Activated naive CD4-positive, alpha-beta T cell treated with anti-CD3 and anti-CD28 coated beads for 36 hours (primary cell): ENCODE measurements around the gene NOC2L. TPM values are rescaled to one million over a fixed set of nuclear protein-coding genes. Genes with fewer than 3 reads are reported as not detected.

Experiments used
- CTCF ChIA-PET: fragments of 350-600 bp; sonication (Branson Sonifier 250); formaldehyde crosslinking; loops from one replicate; lab custom pipeline; 2021; ENCODE audit warnings: antibody characterized with exemption; lab: Charles Lee
- DNase-seq: peaks from one replicate; pipeline ENCODE4 v3.0.0-alpha.2; 2020
- H3K27ac Mint-ChIP-seq: one replicate; pipeline ENCODE4 v1.8.0; 2021; ENCODE audit warnings: mild to moderate bottlenecking, mixed read lengths
- H3K27me3 Mint-ChIP-seq: one replicate; pipeline ENCODE4 v1.8.0; 2021; ENCODE audit warnings: low read depth, mixed read lengths
- H3K36me3 Mint-ChIP-seq: one replicate; pipeline ENCODE4 v1.8.0; 2021; ENCODE audit warnings: low read depth, mixed read lengths
- H3K4me1 Mint-ChIP-seq: one replicate; pipeline ENCODE4 v1.8.0; 2021; ENCODE audit warnings: low read depth, mixed read lengths
- H3K4me3 Mint-ChIP-seq: one replicate; pipeline ENCODE4 v1.8.0; 2021; ENCODE audit warnings: mild to moderate bottlenecking, moderate library complexity, mixed read lengths
- H3K9me3 Mint-ChIP-seq: one replicate; pipeline ENCODE4 v1.8.0; 2021; ENCODE audit warnings: mixed read lengths
- intact Hi-C: fragments of 100-400 bp; cut with micrococcal nuclease; formaldehyde crosslinking; loops from one replicate; pipeline ENCODE4 v1.15.1; 2023
- total RNA-seq, 2 experiments: library from RNA; stranded (reverse); gene quantifications; one replicate each; pipeline ENCODE4 v1.2.3, GENCODE V29; 2021

NOC2L gene
- total RNA-seq, 2 experiments from 2014 or later, result 113 to 119 TPM

DNA sequence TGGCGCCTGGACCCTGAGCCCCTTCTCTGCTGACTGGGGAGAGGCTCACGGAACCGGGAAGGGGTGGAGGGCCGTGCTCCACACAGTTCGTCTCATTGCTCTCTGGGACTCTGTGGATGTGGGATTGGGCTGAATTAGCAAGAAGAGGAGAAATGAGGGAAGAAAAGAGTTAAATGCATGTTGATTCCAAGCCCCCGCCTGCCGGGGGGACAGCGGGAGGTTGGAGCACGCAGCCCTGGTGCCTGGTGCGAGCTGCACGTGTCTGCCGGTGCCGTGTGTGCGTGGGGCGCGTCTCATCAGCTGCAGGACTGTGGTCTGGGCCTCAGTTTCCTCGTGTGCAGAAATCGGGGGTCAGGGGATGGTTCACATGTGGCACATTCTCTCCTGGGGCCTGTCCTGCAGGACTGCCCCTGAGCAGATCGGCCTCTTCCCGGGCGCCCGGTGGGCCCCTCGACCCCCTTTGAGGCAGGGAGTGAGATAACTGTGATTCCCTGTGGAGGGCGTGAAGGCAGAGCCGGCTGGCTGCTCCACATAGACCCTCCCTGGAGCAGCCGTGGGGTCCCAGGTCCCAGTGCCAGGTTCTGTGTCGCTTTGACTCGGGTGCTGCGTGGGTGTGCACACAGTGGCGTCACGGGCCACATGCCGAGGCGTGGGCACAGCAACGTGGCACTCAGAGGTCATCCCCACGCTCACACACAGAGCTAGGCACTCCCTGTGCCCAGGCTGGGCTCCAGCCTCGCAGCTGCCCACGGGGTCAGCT, 23.9 kb downstream of the NOC2L start:
- no peaks in the 10 kb centered on the region for H3K9me3 Mint-ChIP-seq
- intact Hi-C loops, result no loop called here
- no peaks in the 10 kb centered on the region for H3K36me3 Mint-ChIP-seq
- no peak overlapping the region for H3K4me3 Mint-ChIP-seq
- no peak overlapping the region for H3K27ac Mint-ChIP-seq
- peaks cover 25% of the 10 kb centered on the region for H3K27me3 Mint-ChIP-seq
- DNase-seq, result no peak
- H3K4me1 Mint-ChIP-seq, result peaks cover 6% of the 10 kb centered on the region
- CTCF ChIA-PET, result no interaction called here

DNA sequence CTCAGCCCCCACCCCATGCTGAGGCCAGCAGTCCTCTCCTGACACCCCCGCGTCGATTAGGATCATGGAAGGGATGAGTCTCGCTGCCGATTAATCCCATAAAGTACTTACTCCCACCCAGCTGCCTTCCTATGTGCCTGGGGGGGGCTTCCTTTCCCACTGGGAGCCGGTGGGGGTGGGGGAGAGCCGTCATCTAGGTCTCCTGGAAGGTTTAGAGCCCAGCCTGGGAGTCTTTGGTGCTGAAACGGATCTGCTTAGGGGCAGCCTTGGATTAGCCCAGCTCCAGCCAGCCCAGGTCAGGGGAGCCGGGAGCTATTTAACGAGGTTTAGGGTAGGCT, 25.5 kb downstream of the NOC2L start:
- H3K27ac Mint-ChIP-seq, result no peak overlapping the region
- CTCF ChIA-PET, result no interaction called here
- H3K4me1 Mint-ChIP-seq, result peaks cover 6% of the 10 kb centered on the region
- no peak overlapping the region for H3K4me3 Mint-ChIP-seq
- no peak for DNase-seq
- H3K36me3 Mint-ChIP-seq, result no peaks in the 10 kb centered on the region
- intact Hi-C loops, result no loop called here
- peaks cover 22% of the 10 kb centered on the region for H3K27me3 Mint-ChIP-seq
- no peaks in the 10 kb centered on the region for H3K9me3 Mint-ChIP-seq

DNA sequence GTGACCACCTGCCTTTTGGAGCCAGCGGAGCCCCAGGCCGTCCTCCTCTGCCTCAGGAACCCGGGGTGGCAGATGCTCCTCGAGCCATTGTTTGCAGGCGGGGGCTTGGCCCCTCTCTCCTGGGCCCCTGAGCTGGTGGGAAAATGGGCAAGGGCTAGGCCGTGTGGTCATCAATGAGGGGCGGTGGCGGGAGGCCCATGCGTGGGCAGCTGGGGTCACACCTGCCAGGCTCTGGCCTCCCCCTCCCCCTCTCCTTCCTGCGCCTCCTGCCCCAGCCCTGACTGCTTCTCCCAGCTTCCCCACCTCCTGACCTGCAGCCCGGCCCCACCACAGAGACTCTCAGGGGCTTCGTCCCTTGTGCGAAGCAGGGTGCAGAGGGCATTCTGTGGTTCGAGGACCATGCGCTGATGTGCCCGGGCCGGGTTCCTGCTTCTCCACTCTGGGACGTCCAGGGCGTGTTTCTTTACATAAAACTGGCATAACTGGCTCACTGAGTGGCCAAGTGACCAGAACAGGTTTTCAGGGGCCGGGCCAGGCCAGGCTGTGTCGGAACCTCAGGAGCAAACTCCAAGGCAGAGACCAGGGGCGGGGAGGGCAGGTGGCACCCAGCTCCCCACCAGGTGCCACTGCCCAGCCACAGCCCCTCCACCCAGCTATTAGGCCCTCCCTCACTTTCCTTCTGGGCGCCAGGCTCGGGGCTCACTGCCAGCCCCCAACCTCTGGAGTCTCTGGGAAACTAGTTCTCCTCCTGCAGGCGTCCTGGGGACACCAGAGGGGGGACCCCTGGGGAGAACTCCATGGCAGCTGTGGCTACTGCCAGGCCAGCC, 26.1 kb downstream of the NOC2L start:
- no peaks in the 10 kb centered on the region for H3K9me3 Mint-ChIP-seq
- peaks cover 19% of the 10 kb centered on the region for H3K27me3 Mint-ChIP-seq

DNA sequence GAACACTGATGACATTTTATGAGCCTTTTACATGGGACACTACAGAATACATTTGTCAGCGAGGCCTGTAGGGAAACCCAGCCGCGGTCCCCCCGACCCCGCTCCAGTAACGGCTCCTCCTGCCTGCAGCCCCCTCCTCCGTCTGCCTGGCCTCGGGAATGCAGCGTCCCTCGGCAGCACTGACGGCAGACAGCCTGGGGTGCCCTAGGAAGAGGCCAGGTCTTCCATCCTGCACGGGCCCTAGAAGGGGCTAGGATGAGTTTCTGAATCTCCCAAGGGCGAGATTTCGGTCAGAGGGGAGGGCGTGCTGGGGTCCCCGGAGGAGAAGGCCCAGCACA, 26.9 kb downstream of the NOC2L start:
- intact Hi-C loops, result no loop called here
- DNase-seq, result no peak
- no peaks in the 10 kb centered on the region for H3K9me3 Mint-ChIP-seq
- H3K36me3 Mint-ChIP-seq, result no peaks in the 10 kb centered on the region
- peaks cover 25% of the 10 kb centered on the region for H3K27me3 Mint-ChIP-seq
- H3K4me1 Mint-ChIP-seq, result peaks cover 6% of the 10 kb centered on the region
- H3K4me3 Mint-ChIP-seq, result no peak overlapping the region
- H3K27ac Mint-ChIP-seq, result no peak overlapping the region
- CTCF ChIA-PET, result no interaction called here

More for the DNA sequence above, 26.1 kb downstream of the NOC2L start:
- Mint-ChIP-seq H3K27ac (no peak overlapping the region), H3K4me3 (no peak overlapping the region), H3K36me3 (no peaks in the 10 kb centered on the region), H3K4me1 (peaks cover 6% of the 10 kb centered on the region)
- CTCF ChIA-PET, result no interaction called here
- intact Hi-C loops, result no loop called here
- no peak for DNase-seq

DNA sequence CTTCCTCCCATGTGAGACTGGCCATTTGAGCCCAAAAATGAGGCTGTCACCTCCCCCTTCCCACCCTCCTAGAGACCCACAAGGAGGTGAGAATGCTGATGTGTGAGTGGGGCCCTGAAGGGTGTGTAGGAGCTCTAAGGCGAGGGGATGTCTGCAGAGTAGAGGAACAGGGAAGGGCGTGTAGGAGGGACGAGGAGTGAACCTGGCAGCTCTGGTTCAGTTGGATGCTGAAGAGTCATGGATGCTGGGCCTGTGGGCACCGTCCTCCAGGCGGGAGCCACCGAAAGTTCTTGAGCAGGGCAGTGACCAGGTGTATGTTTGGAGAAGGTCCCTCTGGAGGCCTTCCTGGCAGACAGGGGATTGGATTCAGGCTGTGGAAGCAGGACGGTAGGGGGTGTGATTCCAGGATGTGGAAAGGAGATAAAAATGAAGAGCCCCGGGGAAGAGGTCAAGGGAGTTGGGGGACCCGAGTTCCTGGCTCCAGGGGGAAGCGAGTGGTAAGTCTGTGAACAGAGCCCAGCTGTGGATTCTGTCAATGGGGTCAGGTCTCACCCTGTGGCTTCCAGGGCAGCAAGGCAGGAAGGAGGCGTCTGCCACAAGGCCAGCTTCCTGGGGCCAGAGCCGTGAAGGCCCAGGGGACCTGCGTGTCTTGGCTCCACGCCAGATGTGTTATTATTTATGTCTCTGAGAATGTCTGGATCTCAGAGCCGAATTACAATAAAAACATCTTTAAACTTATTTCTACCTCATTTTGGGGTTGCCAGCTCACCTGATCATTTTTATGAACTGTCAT, 27.5 kb downstream of the NOC2L start:
- H3K27ac Mint-ChIP-seq, result no peak overlapping the region
- H3K27me3 Mint-ChIP-seq, result peaks cover 28% of the 10 kb centered on the region
- CTCF ChIA-PET, result no interaction called here
- no peaks in the 10 kb centered on the region for H3K36me3 Mint-ChIP-seq
- no peaks in the 10 kb centered on the region for H3K9me3 Mint-ChIP-seq
- no peak for DNase-seq
- H3K4me1 Mint-ChIP-seq, result peaks cover 6% of the 10 kb centered on the region
- intact Hi-C loops, result no loop called here
- H3K4me3 Mint-ChIP-seq, result no peak overlapping the region

DNA sequence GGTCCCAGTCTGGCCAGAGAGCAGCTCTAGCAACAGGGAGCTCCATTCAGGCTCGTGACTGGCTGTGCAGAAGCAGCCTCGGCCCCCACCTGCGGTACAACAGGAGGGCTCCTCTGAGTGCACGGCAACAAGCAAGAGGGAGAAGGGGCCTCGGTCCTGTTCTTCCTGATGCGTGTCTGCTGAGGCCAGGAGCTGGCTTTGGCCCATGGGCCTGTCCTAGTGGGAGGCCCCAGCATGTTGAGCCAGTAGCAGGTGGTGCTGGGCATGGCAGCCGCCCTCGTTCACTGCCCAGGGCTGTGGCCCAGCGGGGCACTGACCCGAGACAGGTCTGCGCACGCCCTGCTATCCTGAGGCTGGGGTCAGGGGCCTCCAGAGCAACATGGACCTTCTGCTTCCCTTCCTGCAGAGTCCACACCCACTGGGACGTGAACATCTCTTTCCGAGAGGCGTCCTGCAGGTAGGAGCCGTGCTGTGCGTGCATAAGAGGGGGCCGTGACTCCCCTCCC, 28.4 kb downstream of the NOC2L start:
- Mint-ChIP-seq H3K9me3 (no peaks in the 10 kb centered on the region), H3K27me3 (peaks cover 36% of the 10 kb centered on the region), H3K4me3 (no peak overlapping the region), H3K27ac (no peak overlapping the region), H3K36me3 (no peaks in the 10 kb centered on the region), H3K4me1 (peaks cover 9% of the 10 kb centered on the region)
- CTCF ChIA-PET, result no interaction called here
- no peak for DNase-seq
- intact Hi-C loops, result no loop called here

DNA sequence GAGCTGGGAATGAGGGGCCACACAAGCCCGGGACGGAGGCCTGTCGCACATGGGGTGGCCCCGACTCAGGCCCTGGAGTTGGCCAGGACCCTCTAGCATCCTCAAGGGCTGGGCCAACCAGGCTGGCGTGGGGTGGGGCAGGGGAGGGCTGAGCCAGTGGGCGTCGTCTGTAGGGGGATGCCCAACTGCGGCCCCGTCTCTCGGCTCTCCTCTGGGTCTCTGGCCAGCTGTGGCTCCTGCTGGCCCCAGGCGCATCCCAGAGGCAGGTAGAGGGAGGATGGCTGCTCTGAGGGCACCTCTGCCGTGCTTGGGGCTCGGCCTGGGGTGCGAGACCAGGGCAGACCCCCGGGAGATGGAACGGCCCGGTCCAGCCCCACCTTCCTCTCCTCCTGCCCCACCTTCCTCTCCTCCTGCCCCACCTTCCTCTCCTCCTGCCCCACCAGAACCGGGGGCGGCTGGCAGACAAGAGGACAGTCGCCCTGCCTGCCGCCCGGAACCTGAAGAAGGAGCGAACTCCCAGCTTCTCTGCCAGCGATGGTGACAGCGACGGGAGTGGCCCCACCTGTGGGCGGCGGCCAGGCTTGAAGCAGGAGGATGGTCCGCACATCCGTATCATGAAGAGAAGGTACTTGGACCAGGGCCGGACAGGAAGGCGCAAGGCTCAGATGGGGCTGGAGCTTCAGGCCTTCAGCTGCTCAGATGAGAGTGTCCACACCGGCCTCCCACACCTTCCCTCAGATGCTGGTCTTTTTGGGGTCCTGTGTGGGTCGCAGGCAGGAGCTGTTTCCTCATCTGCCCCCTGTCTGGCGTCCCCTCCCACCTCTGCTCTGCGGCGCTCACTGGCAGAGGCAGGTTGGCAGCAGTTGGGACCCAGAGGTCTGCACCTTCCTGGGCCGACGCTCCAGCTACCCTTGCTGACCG, 29.1 kb downstream of the NOC2L start:
- H3K36me3 Mint-ChIP-seq, result no peaks in the 10 kb centered on the region
- intact Hi-C loops, result no loop called here

DNA sequence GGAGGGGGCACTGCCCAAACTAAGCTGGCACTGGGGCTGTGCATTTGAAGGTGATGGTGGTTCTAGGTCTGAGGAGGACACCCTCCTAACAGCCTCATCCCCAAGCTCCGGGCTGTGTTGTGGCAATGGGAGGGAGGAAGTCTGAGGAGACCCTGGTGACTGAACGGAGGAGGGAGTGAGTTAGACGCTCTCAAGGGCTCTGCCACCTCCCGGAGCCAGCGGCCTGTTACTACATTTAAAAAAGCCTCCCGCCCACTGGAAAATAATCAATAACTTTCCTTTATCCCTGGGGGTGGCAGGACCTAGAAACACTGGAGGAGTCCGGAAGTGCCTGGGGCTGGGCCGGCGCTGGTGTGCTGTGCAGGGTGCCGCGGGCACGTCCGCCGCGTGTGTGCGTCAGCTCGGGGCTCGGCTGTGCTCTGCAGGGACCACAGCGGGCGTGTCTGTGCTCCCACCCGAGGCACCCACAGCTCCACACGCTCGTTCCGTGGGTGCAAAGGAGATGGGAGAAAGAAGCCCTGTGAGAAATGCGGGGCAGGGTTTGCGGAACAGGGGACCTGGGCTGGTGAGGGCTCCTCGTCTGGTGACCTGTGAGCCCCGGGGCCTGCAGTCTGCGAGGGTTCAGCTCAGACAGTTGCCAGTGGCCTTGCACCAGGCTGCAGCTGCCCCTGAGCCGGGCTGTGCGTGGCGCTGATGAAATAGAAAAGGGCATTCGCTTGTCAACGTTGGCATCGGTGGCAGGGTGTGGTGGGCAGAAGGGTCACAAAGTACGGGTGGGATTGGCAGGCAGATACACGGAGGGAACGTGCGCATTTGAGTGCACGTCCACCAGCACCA, 30.0 kb downstream of the NOC2L start:
- Mint-ChIP-seq H3K4me3 (no peak overlapping the region), H3K4me1 (peaks cover 5% of the 10 kb centered on the region), H3K36me3 (no peaks in the 10 kb centered on the region), H3K27me3 (peaks cover 30% of the 10 kb centered on the region), H3K27ac (no peak overlapping the region), H3K9me3 (no peaks in the 10 kb centered on the region)
- no peak for DNase-seq
- CTCF ChIA-PET, result interaction anchor here (0.7 kb wide), 1 partner anchor 9 kb away, joined by 3 read pairs; no protein-coding TSS in a partner anchor
- intact Hi-C loops, result no loop called here

More for the DNA sequence above, 29.1 kb downstream of the NOC2L start:
- Mint-ChIP-seq H3K27me3 (peaks cover 32% of the 10 kb centered on the region), H3K4me3 (no peak overlapping the region), H3K4me1 (peaks cover 7% of the 10 kb centered on the region), H3K27ac (no peak overlapping the region), H3K9me3 (no peaks in the 10 kb centered on the region)
- DNase-seq, result no peak
- CTCF ChIA-PET, result no interaction called here

DNA sequence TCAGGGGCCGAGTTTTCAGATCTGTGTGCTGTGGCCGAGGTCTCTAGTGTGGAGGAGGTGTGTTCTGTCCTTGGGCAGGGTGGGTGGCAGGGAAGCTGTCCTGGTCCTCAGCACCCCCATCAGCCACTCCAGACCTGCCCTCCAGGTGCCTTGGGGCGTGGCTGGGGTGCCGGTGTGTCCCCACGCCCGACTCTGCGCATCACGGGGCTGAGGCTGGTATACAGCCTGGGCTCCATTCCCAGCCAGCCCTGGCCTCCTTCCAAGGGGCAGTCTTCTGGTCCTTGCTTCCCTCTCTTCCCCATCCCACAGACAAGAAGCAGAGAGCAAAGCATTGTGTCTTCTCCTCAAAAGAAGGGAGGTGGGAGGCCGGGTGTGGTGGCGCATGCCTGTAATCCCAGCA, 31.3 kb downstream of the NOC2L start:
- Mint-ChIP-seq H3K27me3 (peaks cover 36% of the 10 kb centered on the region), H3K27ac (no peak overlapping the region), H3K4me1 (peaks cover 10% of the 10 kb centered on the region), H3K9me3 (no peaks in the 10 kb centered on the region), H3K4me3 (no peak overlapping the region), H3K36me3 (peaks cover 1% of the 10 kb centered on the region)
- DNase-seq, result no peak
- intact Hi-C loops, result no loop called here
- CTCF ChIA-PET, result no interaction called here

DNA sequence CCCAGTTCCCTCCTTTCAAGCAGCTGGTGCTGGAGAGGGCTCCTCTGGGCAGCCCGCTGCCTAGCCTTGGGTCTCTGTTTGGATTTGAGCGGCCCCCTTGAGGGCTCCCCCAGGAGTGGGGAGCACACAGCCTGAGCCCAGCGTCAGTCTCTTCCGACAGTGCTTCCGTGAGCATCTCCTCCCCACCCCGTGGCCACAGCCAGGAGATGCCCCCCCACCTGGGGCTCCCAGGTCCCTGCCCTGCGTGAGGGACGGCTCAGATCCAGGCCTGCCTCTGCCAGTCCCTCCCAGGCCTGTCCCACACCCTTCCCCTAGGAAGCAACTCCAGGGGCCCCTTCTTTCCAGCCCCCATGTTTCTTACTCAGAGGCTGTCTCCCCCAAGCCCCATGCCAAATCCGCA, 31.8 kb downstream of the NOC2L start:
- Mint-ChIP-seq H3K27me3 (peaks cover 40% of the 10 kb centered on the region), H3K4me3 (no peak overlapping the region), H3K27ac (no peak overlapping the region)

More for the DNA sequence above, 31.8 kb downstream of the NOC2L start:
- Mint-ChIP-seq H3K4me1 (peaks cover 10% of the 10 kb centered on the region), H3K36me3 (peaks cover 1% of the 10 kb centered on the region), H3K9me3 (no peaks in the 10 kb centered on the region)
- CTCF ChIA-PET, result no interaction called here
- no peak for DNase-seq
- intact Hi-C loops, result no loop called here
